Measurements from ENCODE around the gene NRG2.

NRG2 gene

DNA sequence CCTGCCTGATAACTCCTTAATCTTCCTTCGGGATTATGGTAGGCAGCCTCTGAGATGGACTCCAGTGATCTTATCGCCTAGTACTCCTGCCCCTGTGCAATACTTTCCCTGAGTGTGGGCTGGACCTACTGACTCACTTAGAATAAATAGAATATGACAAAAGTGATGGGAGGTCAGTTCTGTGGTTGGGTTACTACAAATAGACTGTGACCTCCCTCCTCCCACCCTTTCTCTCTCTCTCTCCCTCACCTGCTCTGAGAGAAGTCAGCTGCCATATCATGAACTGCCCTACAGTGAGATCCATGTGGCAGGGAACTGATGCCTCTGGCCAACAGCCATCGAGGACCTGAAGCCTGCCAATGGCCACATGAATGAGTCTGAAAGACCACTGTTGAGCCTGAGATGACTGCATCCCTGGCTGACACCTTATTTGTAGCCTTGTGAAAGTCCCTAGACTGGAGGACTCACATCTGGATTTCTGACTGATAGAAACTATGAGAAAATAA lies 31.7 kb downstream of the NRG2 start:
- H3K4me3 ChIP-seq (ENCODE audit: low read length): no peak overlapping the region
- H3K9me3 ChIP-seq (ENCODE audit: control insufficient read depth, insufficient read depth, low read length): no peaks in the 10 kb centered on the region
- no peaks in the 10 kb centered on the region for H3K9me2 ChIP-seq (replicated peaks; ENCODE audit: control insufficient read depth, low read length)
- no peaks in the 10 kb centered on the region for H4K20me1 ChIP-seq (ENCODE audit: control insufficient read depth, insufficient read depth, low read depth, low read length)
- no peaks in the 10 kb centered on the region for H3K36me3 ChIP-seq (ENCODE audit: control insufficient read depth, low read length)
- H3K4me2 ChIP-seq (ENCODE audit: low read length): no peak overlapping the region
- TF ChIP-seq EZH2phosphoT487 (IDR thresholded peaks at IDR 0.05; ENCODE audit: borderline replicate concordance, low read length): no peak
- TF ChIP-seq, protein P1, sequence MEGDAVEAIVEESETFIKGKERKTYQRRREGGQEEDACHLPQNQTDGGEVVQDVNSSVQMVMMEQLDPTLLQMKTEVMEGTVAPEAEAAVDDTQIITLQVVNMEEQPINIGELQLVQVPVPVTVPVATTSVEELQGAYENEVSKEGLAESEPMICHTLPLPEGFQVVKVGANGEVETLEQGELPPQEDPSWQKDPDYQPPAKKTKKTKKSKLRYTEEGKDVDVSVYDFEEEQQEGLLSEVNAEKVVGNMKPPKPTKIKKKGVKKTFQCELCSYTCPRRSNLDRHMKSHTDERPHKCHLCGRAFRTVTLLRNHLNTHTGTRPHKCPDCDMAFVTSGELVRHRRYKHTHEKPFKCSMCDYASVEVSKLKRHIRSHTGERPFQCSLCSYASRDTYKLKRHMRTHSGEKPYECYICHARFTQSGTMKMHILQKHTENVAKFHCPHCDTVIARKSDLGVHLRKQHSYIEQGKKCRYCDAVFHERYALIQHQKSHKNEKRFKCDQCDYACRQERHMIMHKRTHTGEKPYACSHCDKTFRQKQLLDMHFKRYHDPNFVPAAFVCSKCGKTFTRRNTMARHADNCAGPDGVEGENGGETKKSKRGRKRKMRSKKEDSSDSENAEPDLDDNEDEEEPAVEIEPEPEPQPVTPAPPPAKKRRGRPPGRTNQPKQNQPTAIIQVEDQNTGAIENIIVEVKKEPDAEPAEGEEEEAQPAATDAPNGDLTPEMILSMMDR (IDR thresholded peaks at IDR 0.05; ENCODE audit: low read depth, low read length, poor library complexity, severe bottlenecking): no peak
- peaks cover 20% of the 10 kb centered on the region for H3K27me3 ChIP-seq (ENCODE audit: control insufficient read depth, low read length)
- no peaks in the 10 kb centered on the region for H3K79me2 ChIP-seq (ENCODE audit: control insufficient read depth, low read length)
- H3K4me1 ChIP-seq (ENCODE audit: control insufficient read depth, low read length): no peaks in the 10 kb centered on the region
- no peaks in the 10 kb centered on the region for H3F3A ChIP-seq (ENCODE audit: control insufficient read depth, insufficient read depth)
- no peak overlapping the region for H3K27ac ChIP-seq (ENCODE audit: low read depth, low read length)

DNA sequence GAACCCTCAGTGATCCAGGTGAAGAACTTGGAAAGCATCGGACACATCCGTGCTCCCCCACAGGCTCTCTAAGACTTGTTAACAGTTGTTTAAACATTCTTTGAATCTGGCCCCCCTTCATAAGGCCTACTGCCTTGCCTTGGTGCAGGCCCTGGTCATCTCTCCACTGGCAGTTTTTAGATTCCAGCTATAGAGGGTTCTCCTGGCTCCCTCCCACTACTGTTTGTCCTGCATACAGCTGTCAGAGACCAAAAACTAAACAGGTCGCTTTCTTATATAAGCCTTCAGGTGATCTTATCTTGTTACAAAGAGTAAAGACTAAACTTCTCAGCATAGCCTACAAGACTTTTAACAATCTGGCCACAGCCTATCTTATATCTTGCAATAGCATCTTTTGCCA lies 32.3 kb downstream of the NRG2 start:
- Histone ChIP-seq H3F3A (ENCODE audit: control insufficient read depth, insufficient read depth) (no peaks in the 10 kb centered on the region), H3K9me3 (ENCODE audit: control insufficient read depth, insufficient read depth, low read length) (no peaks in the 10 kb centered on the region), H3K4me3 (ENCODE audit: low read length) (no peak overlapping the region), H3K4me2 (ENCODE audit: low read length) (no peak overlapping the region), H4K20me1 (ENCODE audit: control insufficient read depth, insufficient read depth, low read depth, low read length) (no peaks in the 10 kb centered on the region), H3K27ac (ENCODE audit: low read depth, low read length) (no peak overlapping the region), H3K79me2 (ENCODE audit: control insufficient read depth, low read length) (no peaks in the 10 kb centered on the region), H3K4me1 (ENCODE audit: control insufficient read depth, low read length) (no peaks in the 10 kb centered on the region), H3K9me2 (replicated peaks; ENCODE audit: control insufficient read depth, low read length) (no peaks in the 10 kb centered on the region), H3K36me3 (ENCODE audit: control insufficient read depth, low read length) (no peaks in the 10 kb centered on the region), H3K27me3 (ENCODE audit: control insufficient read depth, low read length) (peaks cover 24% of the 10 kb centered on the region)
- TF ChIP-seq, protein P1 (IDR thresholded peaks at IDR 0.05; ENCODE audit: low read depth, low read length, poor library complexity, severe bottlenecking): no peak
- TF ChIP-seq EZH2phosphoT487 (IDR thresholded peaks at IDR 0.05; ENCODE audit: borderline replicate concordance, low read length): no peak

DNA sequence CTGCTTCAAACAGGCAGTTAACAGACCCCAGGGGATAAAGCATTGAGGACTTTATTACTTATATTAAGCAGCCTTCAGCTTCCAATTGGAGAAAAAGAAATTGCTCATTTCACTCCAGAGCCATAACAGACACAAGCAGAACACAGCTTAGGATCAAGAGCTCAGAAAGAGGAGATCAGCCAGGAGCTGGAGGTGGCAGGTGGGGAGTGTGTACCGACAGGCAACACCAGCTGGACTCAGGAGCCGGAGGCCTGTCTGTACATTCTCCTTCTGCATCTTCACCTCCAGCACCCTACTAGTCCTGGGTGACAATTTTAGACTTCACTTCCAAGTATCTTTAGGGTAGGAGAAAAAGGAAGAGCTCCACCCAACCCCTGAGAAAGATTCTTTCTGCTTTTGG lies 35.8 kb downstream of the NRG2 start:
- Histone ChIP-seq H3K79me2 (ENCODE audit: control insufficient read depth, low read length) (no peaks in the 10 kb centered on the region), H3K9me2 (replicated peaks; ENCODE audit: control insufficient read depth, low read length) (no peaks in the 10 kb centered on the region), H3K4me1 (ENCODE audit: control insufficient read depth, low read length) (no peaks in the 10 kb centered on the region), H3K4me2 (ENCODE audit: low read length) (no peak overlapping the region), H3K36me3 (ENCODE audit: control insufficient read depth, low read length) (no peaks in the 10 kb centered on the region), H3K9me3 (ENCODE audit: control insufficient read depth, insufficient read depth, low read length) (no peaks in the 10 kb centered on the region), H4K20me1 (ENCODE audit: control insufficient read depth, insufficient read depth, low read depth, low read length) (no peaks in the 10 kb centered on the region), H3K27ac (ENCODE audit: low read depth, low read length) (no peak overlapping the region), H3K27me3 (ENCODE audit: control insufficient read depth, low read length) (peaks cover 51% of the 10 kb centered on the region), H3F3A (ENCODE audit: control insufficient read depth, insufficient read depth) (no peaks in the 10 kb centered on the region), H3K4me3 (ENCODE audit: low read length) (no peak overlapping the region)
- TF ChIP-seq, protein P1 (IDR thresholded peaks at IDR 0.05; ENCODE audit: low read depth, low read length, poor library complexity, severe bottlenecking): no peak
- TF ChIP-seq EZH2phosphoT487 (IDR thresholded peaks at IDR 0.05; ENCODE audit: borderline replicate concordance, low read length): no peak
